ENCODE data around the gene GPR171. TPM values are rescaled to one million over a fixed set of nuclear protein-coding genes. Genes with fewer than 3 reads are reported as not detected.

GPR171 gene
- total and polyA plus RNA-seq, 2 of the 13 experiments (the other 11 are each of a cell fraction or from before 2014, with no cell fraction given) = not detected

GRCh38 chr3:151197981-151198767 lies 4.8 kb downstream of the GPR171 start (continued):
- TF ChIP-seq TERF1 (CRISPR knock-in tag; IDR thresholded peaks at IDR 0.05) = no peak
- TF ChIP-seq, protein P1, sequence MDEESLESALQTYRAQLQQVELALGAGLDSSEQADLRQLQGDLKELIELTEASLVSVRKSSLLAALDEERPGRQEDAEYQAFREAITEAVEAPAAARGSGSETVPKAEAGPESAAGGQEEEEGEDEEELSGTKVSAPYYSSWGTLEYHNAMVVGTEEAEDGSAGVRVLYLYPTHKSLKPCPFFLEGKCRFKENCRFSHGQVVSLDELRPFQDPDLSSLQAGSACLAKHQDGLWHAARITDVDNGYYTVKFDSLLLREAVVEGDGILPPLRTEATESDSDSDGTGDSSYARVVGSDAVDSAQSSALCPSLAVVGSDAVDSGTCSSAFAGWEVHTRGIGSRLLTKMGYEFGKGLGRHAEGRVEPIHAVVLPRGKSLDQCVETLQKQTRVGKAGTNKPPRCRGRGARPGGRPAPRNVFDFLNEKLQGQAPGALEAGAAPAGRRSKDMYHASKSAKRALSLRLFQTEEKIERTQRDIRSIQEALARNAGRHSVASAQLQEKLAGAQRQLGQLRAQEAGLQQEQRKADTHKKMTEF (CRISPR knock-in tag; IDR thresholded peaks at IDR 0.05) = peak; percentile 91
- TF ChIP-seq ZNF709 (CRISPR knock-in tag; IDR thresholded peaks at IDR 0.05) = no peak
- TF ChIP-seq REXO4 (CRISPR knock-in tag; IDR thresholded peaks at IDR 0.05; ENCODE audit: borderline replicate concordance) = no peak
- TF ChIP-seq, protein P2, sequence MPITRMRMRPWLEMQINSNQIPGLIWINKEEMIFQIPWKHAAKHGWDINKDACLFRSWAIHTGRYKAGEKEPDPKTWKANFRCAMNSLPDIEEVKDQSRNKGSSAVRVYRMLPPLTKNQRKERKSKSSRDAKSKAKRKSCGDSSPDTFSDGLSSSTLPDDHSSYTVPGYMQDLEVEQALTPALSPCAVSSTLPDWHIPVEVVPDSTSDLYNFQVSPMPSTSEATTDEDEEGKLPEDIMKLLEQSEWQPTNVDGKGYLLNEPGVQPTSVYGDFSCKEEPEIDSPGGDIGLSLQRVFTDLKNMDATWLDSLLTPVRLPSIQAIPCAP (CRISPR knock-in tag; IDR thresholded peaks at IDR 0.05; ENCODE audit: low read depth) = no peak
- peak; percentile 95 for TF ChIP-seq TEAD3 (CRISPR knock-in tag; optimal IDR thresholded peaks at IDR 0.05; ENCODE audit: borderline replicate concordance)
- TF ChIP-seq SMARCC2 (IDR thresholded peaks at IDR 0.05) = 0 out of 2 replicates have a peak, but pooled peaks have one; percentile 17
- no peak for TF ChIP-seq ZNF550 (CRISPR knock-in tag; IDR thresholded peaks at IDR 0.05; ENCODE audit: borderline replicate concordance)
- TF ChIP-seq USF2 (IDR thresholded peaks at IDR 0.05; ENCODE audit: low read depth, low read length) = no peak
- TF ChIP-seq USF2 (CRISPR knock-in tag; IDR thresholded peaks at IDR 0.05; ENCODE audit: borderline replicate concordance) = no peak
- TF ChIP-seq ZNF572 (CRISPR knock-in tag; IDR thresholded peaks at IDR 0.05) = no peak
- no peak for TF ChIP-seq CBX2 (IDR thresholded peaks at IDR 0.05; ENCODE audit: low read depth, low read length)
- TF ChIP-seq CBX2 (CRISPR knock-in tag; IDR thresholded peaks at IDR 0.05; ENCODE audit: low read depth) = no peak
- TF ChIP-seq KDM1A (CRISPR knock-in tag; IDR thresholded peaks at IDR 0.05) = peak; percentile 61; the same call in 1 of the 2 replicates
- no peak for TF ChIP-seq ZNF770 (CRISPR knock-in tag; IDR thresholded peaks at IDR 0.05)
- TF ChIP-seq ZSCAN31 (CRISPR knock-in tag; IDR thresholded peaks at IDR 0.05; ENCODE audit: low read depth) = 0 out of 2 replicates have a peak, but pooled peaks have one; percentile 58
- 0 out of 2 replicates have a peak, but pooled peaks have one; percentile 53 for TF ChIP-seq ZBTB33 (CRISPR knock-in tag; IDR thresholded peaks at IDR 0.05)
- no peak for TF ChIP-seq ZNF143 (CRISPR knock-in tag; IDR thresholded peaks at IDR 0.05)
- peak; percentile 61; the same call in 1 of the 2 replicates for TF ChIP-seq BRD4 (CRISPR knock-in tag; IDR thresholded peaks at IDR 0.05)
- TF ChIP-seq ARID2 (CRISPR knock-in tag; IDR thresholded peaks at IDR 0.05; ENCODE audit: borderline replicate concordance) = no peak

Data from HepG2 (cell line).